Esophagus muscularis mucosa (tissue), 3 donors: ENCODE results near the gene RHOBTB3.

ENCODE experiments used
- POLR2A ChIP-seq: fragments of 450-650 bp; IDR thresholded peaks from one replicate; pipeline ENCODE4 v1.6.1; 2017; ENCODE audit warnings: antibody characterized with exemption, moderate library complexity, mild to moderate bottlenecking, low read depth
- POLR2AphosphoS5 ChIP-seq, 2 donors: sonication (generic); formaldehyde crosslinking; IDR thresholded peaks; one replicate each; pipeline ENCODE4 v1.6.1; 2017; ENCODE audit warnings: antibody characterized with exemption in 2 of 2
- TF ChIP-seq, protein P1 (sequence below), 3 experiments: fragments of 200-600 bp in 2 of 3; fragments of 450-650 bp in 1 of 3; sonication (generic) in 2 of 3; IDR thresholded peaks; one replicate each; pipeline ENCODE4 v1.5.1; 2017 to 2019; ENCODE audit warnings: antibody characterized with exemption in 3 of 3, mild to moderate bottlenecking in 2 of 3, moderate library complexity in 1 of 3

GRCh38 chr5:95816776-95817175, 85.6 kb downstream of the RHOBTB3 start:
- TF ChIP-seq, protein P1, sequence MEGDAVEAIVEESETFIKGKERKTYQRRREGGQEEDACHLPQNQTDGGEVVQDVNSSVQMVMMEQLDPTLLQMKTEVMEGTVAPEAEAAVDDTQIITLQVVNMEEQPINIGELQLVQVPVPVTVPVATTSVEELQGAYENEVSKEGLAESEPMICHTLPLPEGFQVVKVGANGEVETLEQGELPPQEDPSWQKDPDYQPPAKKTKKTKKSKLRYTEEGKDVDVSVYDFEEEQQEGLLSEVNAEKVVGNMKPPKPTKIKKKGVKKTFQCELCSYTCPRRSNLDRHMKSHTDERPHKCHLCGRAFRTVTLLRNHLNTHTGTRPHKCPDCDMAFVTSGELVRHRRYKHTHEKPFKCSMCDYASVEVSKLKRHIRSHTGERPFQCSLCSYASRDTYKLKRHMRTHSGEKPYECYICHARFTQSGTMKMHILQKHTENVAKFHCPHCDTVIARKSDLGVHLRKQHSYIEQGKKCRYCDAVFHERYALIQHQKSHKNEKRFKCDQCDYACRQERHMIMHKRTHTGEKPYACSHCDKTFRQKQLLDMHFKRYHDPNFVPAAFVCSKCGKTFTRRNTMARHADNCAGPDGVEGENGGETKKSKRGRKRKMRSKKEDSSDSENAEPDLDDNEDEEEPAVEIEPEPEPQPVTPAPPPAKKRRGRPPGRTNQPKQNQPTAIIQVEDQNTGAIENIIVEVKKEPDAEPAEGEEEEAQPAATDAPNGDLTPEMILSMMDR (IDR thresholded peaks at IDR 0.05) = no peak
- TF ChIP-seq POLR2A (no peak), POLR2AphosphoS5 (IDR thresholded peaks at IDR 0.05) (no peak)
